HepG2 (cell line): ENCODE data around the gene GPS2. TPM values are rescaled to one million over a fixed set of nuclear protein-coding genes. Genes with fewer than 3 reads are reported as not detected.

Source experiments
- ELF4 ChIP-seq: sonication (generic); formaldehyde crosslinking; IDR thresholded peaks from 2 replicates; pipeline ENCODE4 v1.5.0; 2020; ENCODE audit warnings: missing genetic modification reagents, mild to moderate bottlenecking, moderate library complexity, borderline replicate concordance
- GATAD2A ChIP-seq: IDR thresholded peaks from 2 replicates; pipeline ENCODE4 v1.6.1; 2016
- HMG20A ChIP-seq: IDR thresholded peaks from 2 replicates; pipeline ENCODE4 v1.6.1; 2016; ENCODE audit warnings: borderline replicate concordance
- HMGA1 ChIP-seq: sonication (generic); formaldehyde crosslinking; conservative IDR thresholded peaks from 2 replicates; pipeline ENCODE4 v1.4.0; 2020; ENCODE audit warnings: missing genetic modification reagents
- KLF9 ChIP-seq: IDR thresholded peaks from 2 replicates; pipeline ENCODE4 v1.6.1; 2016; ENCODE audit warnings: low read depth
- MEIS2 ChIP-seq: sonication (generic); formaldehyde crosslinking; IDR thresholded peaks from 2 replicates; pipeline ENCODE4 v1.9.0; 2021; ENCODE audit warnings: mild to moderate bottlenecking, missing genetic modification reagents
- MYNN ChIP-seq: sonication (generic); formaldehyde crosslinking; IDR thresholded peaks from 2 replicates; pipeline ENCODE4 v1.4.0; 2020; ENCODE audit warnings: mild to moderate bottlenecking, low read depth, missing genetic modification reagents
- NAIF1 ChIP-seq: sonication (generic); formaldehyde crosslinking; IDR thresholded peaks from 2 replicates; pipeline ENCODE4 v1.5.0; 2020; ENCODE audit warnings: mild to moderate bottlenecking, missing genetic modification reagents, borderline replicate concordance
- PTBP1 ChIP-seq: fragments of 200-400 bp; formaldehyde crosslinking; IDR thresholded peaks from 2 replicates; pipeline ENCODE4 v1.6.1; 2018; ENCODE audit warnings: low read length, low read depth; ENCODE audit not compliant: poor library complexity, severe bottlenecking
- RFXAP ChIP-seq: sonication (generic); formaldehyde crosslinking; IDR thresholded peaks from 2 replicates; pipeline ENCODE4 v1.4.0; 2020; ENCODE audit warnings: missing genetic modification reagents, borderline replicate concordance
- SRF ChIP-seq: IDR thresholded peaks from 2 replicates; pipeline ENCODE4 v1.6.1; 2011; ENCODE audit warnings: mild to moderate bottlenecking, low read depth, low read length, moderate library complexity
- TARDBP ChIP-seq: sonication (generic); formaldehyde crosslinking; IDR thresholded peaks from 2 replicates; pipeline ENCODE4 v1.8.0; 2022; ENCODE audit warnings: mild to moderate bottlenecking, missing genetic modification reagents
- THYN1 ChIP-seq: sonication (generic); formaldehyde crosslinking; IDR thresholded peaks from 2 replicates; pipeline ENCODE4 v1.8.1; 2023; ENCODE audit warnings: low read depth, mild to moderate bottlenecking, moderate library complexity, missing genetic modification reagents, borderline replicate concordance
- ZNF30 ChIP-seq: sonication (generic); formaldehyde crosslinking; IDR thresholded peaks from 2 replicates; pipeline ENCODE4 v1.5.0; 2020; ENCODE audit warnings: mild to moderate bottlenecking, missing genetic modification reagents
- ZNF33B ChIP-seq: sonication (generic); formaldehyde crosslinking; IDR thresholded peaks from 2 replicates; pipeline ENCODE4 v1.5.1; 2020; ENCODE audit warnings: mild to moderate bottlenecking, missing genetic modification reagents
- ZNF430 ChIP-seq: sonication (generic); formaldehyde crosslinking; IDR thresholded peaks from 2 replicates; pipeline ENCODE4 v1.9.0; 2021; ENCODE audit warnings: mild to moderate bottlenecking, missing genetic modification reagents
- ZNF775 ChIP-seq: sonication (generic); formaldehyde crosslinking; IDR thresholded peaks from 2 replicates; pipeline ENCODE4 v1.4.0; 2020; ENCODE audit warnings: missing genetic modification reagents, mild to moderate bottlenecking, moderate library complexity, borderline replicate concordance
- polyA plus RNA-seq, 8 experiments: library from polyadenylated mRNA; depleted of rRNA in 3 of 8; stranded (reverse) in 7 of 8; unstranded in 1 of 8; fragments of >200 nt; fragmentation: Illumina TruSeq in 4 of 8; extraction: Trizol in 4 of 8; gene quantifications; 2 replicates each; pipeline versions ENCODE4 v1.2.1 to v1.2.3, GENCODE V29; 2011 to 2016; ENCODE audit warnings: low read depth in 4 of 8, missing spikeins in 1 of 8, mixed read lengths in 1 of 8; ENCODE audit not compliant: insufficient read depth in 1 of 8
- total RNA-seq, 5 experiments: library from RNA; depleted of rRNA; stranded (reverse); fragments of >200 nt; fragmentation: Illumina TruSeq; extraction: Trizol; gene quantifications; 2 replicates each; pipeline ENCODE4 v1.2.3, GENCODE V29; 2016; ENCODE audit warnings: low read depth in 1 of 5
- TF ChIP-seq, protein P1 (sequence below): sonication (generic); formaldehyde crosslinking; IDR thresholded peaks from 2 replicates; pipeline ENCODE4 v1.4.0; 2020; ENCODE audit warnings: mild to moderate bottlenecking, missing genetic modification reagents
- TF ChIP-seq, protein P2 (sequence below): sonication (generic); formaldehyde crosslinking; IDR thresholded peaks from 2 replicates; pipeline ENCODE4 v1.9.0; 2022; ENCODE audit warnings: missing genetic modification reagents, mild to moderate bottlenecking, borderline replicate concordance

Gene GPS2
- total and polyA plus RNA-seq, 2 of the 13 experiments (the other 11 are each of a cell fraction or from before 2014, with no cell fraction given) = 58.0 to 59.4 TPM

DNA sequence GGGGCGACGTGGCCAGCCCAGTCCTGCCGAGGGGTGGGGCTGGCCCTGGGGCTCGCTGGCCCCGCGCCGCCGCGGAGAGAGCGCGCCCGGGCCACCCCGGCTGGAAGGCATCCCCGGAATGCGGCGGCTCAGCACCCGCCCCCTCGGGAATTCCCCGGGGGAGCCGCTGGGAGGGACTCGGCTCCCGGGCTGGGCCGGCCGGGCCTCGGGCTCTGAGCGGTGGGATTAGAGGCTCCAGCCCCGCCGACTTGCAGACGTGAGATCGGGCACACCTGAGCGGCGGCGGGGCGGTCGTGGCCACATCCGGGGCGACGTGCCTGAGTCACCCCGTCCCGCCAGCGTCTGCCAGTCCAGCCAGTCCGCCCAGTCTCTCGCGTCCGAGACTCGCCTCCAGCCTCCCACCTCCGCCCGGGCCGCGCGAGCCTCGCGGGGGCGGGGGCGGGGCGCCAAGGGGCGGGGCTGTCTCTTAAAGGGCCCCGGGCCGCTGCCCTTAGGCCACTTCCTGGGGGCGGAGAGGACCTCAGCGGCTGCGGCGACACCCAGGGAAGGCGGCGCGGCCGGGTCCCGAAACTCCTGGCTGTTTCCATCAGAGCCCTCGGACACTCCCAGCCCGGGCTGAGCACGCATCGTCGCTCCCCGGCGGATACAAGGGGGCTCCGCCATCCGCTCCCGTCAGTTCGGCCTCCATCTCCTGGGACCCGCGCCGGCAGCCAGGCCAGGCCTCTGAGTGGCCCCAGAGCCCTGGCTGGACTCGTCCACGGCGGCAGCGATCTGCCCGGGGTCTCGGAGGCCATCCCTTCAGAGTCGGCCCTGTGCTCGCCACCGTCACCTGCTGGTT, 36.7 kb upstream of the GPS2 start, which contains the start of gene KCTD11 (continued):
- no peak; the same call in 1 of the 2 replicates for TF ChIP-seq TARDBP (CRISPR knock-in tag)
- no peak for TF ChIP-seq ZNF33B (CRISPR knock-in tag)
- TF ChIP-seq RFXAP (CRISPR knock-in tag) = 0 out of 2 replicates have a peak, but pooled peaks have one; percentile 32
- TF ChIP-seq MYNN = peak; percentile 26; the same call in 1 of the 2 replicates
- no peak for TF ChIP-seq SRF
- no peak for TF ChIP-seq ZNF430
- TF ChIP-seq HMG20A (CRISPR knock-in tag) = no peak
- no peak for TF ChIP-seq ZNF775 (CRISPR knock-in tag)
- TF ChIP-seq PTBP1 = no peak
- TF ChIP-seq NAIF1 (CRISPR knock-in tag) = no peak
- TF ChIP-seq, protein P1, sequence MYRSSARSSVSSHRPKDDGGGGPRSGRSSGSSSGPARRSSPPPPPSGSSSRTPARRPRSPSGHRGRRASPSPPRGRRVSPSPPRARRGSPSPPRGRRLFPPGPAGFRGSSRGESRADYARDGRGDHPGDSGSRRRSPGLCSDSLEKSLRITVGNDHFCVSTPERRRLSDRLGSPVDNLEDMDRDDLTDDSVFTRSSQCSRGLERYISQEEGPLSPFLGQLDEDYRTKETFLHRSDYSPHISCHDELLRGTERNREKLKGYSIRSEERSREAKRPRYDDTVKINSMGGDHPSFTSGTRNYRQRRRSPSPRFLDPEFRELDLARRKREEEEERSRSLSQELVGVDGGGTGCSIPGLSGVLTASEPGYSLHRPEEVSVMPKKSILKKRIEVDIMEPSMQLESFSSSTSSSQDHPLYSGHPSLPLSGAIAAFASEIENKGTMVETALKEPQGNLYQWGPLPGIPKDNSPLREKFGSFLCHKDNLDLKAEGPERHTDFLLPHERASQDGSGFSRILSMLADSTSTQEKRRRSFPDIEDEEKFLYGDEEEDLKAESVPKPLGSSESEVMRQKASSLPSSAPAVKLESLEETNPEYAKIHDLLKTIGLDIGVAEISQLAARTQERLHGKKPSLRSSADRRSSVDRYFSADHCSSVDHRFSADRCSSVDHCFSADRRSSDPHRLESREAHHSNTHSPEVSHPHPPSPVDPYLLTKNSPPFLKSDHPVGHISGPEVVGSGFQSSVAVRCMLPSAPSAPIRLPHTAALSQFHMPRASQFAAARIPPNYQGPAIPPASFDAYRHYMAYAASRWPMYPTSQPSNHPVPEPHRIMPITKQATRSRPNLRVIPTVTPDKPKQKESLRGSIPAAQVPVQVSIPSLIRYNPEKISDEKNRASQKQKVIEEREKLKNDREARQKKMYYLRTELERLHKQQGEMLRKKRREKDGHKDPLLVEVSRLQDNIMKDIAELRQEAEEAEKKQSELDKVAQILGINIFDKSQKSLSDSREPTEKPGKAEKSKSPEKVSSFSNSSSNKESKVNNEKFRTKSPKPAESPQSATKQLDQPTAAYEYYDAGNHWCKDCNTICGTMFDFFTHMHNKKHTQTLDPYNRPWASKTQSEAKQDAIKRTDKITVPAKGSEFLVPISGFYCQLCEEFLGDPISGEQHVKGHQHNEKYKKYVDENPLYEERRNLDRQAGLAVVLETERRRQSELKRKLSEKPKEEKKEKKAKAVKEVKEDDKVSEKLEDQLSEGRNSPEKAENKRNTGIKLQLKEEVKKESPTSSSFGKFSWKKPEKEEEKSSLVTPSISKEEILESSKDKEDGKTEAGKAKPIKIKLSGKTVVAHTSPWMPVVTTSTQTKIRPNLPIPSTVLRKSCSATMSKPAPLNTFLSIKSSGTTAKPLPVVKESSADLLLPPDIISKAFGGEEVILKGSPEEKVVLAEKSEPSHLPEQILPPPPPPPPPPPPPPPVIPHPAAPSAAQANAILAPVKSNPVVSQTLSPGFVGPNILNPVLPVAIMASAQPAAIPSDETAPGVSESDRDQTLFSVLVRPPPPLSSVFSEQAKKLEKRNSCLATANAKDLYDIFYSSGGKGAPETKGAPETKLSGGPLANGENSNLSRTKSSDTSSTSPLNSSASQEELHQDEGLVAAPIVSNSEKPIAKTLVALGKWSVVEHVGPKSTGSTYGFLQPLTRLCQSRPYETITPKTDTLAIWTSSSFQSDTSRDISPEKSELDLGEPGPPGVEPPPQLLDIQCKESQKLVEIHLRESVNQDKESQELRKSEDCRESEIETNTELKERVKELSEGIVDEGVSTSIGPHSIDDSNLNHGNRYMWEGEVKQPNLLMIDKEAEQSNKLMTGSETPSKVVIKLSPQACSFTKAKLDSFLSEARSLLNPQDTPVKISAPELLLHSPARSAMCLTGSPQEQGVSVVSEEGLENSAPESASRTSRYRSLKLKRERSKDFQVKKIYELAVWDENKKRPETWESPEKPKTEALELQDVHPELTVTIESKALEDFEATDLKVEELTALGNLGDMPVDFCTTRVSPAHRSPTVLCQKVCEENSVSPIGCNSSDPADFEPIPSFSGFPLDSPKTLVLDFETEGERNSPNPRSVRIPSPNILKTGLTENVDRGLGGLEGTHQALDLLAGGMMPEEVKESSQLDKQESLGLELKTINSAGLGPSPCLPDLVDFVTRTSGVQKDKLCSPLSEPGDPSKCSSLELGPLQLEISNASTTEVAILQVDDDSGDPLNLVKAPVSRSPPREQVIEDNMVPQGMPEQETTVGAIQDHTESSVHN (CRISPR knock-in tag) = no peak
- no peak for TF ChIP-seq ELF4 (CRISPR knock-in tag)
- no peak for TF ChIP-seq GATAD2A (CRISPR knock-in tag)
- no peak; the same call in 1 of the 2 replicates for TF ChIP-seq MEIS2 (CRISPR knock-in tag)
- TF ChIP-seq, protein P2, sequence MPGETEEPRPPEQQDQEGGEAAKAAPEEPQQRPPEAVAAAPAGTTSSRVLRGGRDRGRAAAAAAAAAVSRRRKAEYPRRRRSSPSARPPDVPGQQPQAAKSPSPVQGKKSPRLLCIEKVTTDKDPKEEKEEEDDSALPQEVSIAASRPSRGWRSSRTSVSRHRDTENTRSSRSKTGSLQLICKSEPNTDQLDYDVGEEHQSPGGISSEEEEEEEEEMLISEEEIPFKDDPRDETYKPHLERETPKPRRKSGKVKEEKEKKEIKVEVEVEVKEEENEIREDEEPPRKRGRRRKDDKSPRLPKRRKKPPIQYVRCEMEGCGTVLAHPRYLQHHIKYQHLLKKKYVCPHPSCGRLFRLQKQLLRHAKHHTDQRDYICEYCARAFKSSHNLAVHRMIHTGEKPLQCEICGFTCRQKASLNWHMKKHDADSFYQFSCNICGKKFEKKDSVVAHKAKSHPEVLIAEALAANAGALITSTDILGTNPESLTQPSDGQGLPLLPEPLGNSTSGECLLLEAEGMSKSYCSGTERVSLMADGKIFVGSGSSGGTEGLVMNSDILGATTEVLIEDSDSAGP (CRISPR knock-in tag) = peak; percentile 100
- peak; percentile 38; the same call in 1 of the 2 replicates for TF ChIP-seq KLF9 (CRISPR knock-in tag)
- TF ChIP-seq ZNF30 (CRISPR knock-in tag) = no peak; the same call in 1 of the 2 replicates
- TF ChIP-seq THYN1 (CRISPR knock-in tag) = no peak
- no peak for TF ChIP-seq HMGA1 (CRISPR knock-in tag)
